Activated gamma-delta T cell treated with Interleukin-2 at 50 U/mL for 16 hours (primary cell): Measurements from ENCODE around the gene FAAP20.

Experiments
- DNase-seq: peaks from one replicate; pipeline ENCODE4 v3.0.0-alpha.2; 2020

The FAAP20 gene

GRCh38 chr1:2229911-2230731, 35.5 kb upstream of the FAAP20 start:
- DNase-seq, result no peak

- DNase-seq, result peak; percentile 55
Measured at GRCh38 chr1:2229037-2229864, 34.7 kb upstream of the FAAP20 start.

- no peak for DNase-seq
Measured at GRCh38 chr1:2228694-2229036, 34.1 kb upstream of the FAAP20 start.

GRCh38 chr1:2228157-2228594, 33.6 kb upstream of the FAAP20 start, which contains the start of gene SKI:
SKI (plus strand) TSS chr1:2228319; CDS start chr1:2228767, 448 bp downstream.
- no peak for DNase-seq

- peak; percentile 92 for DNase-seq
Measured at GRCh38 chr1:2227346-2228156, 33.0 kb upstream of the FAAP20 start.

GRCh38 chr1:2226525-2227345, 32.2 kb upstream of the FAAP20 start:
- no peak for DNase-seq

- DNase-seq, result no peak
Measured at GRCh38 chr1:2224631-2225428, 30.3 kb upstream of the FAAP20 start.

- no peak for DNase-seq
Measured at GRCh38 chr1:2224170-2224584, 29.6 kb upstream of the FAAP20 start.

GRCh38 chr1:2221271-2221670, 26.7 kb upstream of the FAAP20 start:
- DNase-seq, result no peak

- no peak for DNase-seq
Measured at GRCh38 chr1:2216767-2217058, 22.1 kb upstream of the FAAP20 start.

GRCh38 chr1:2215909-2216766, 21.6 kb upstream of the FAAP20 start:
- no peak for DNase-seq

- no peak for DNase-seq
Measured at GRCh38 chr1:2215329-2215728, 20.8 kb upstream of the FAAP20 start.

- no peak for DNase-seq
Measured at GRCh38 chr1:2214541-2215241, 20.1 kb upstream of the FAAP20 start.

GRCh38 chr1:2213576-2214505, 19.3 kb upstream of the FAAP20 start:
- DNase-seq, result no peak

- DNase-seq, result no peak
Measured at GRCh38 chr1:2212532-2213491, 18.2 kb upstream of the FAAP20 start.

- DNase-seq, result no peak
Measured at GRCh38 chr1:2212274-2212531, 17.6 kb upstream of the FAAP20 start.

- DNase-seq, result no peak
Measured at GRCh38 chr1:2210786-2211185, 16.2 kb upstream of the FAAP20 start.
